ENCODE data around the gene CERK.
"Not testable (repeated sequence)": the region's sequence is repeated elsewhere in the genome, so short reads cannot be mapped to it uniquely, and the experiment has no call there.

Gene CERK

GRCh38 chr22:46639843-46640242 lies 98.2 kb downstream of the CERK start:
- DNase-seq = no peak

GRCh38 chr22:46638601-46639431 lies 99.2 kb downstream of the CERK start:
- no peak for DNase-seq

- DNase-seq = no peak
These were observed 100.1 kb downstream of the CERK start for GRCh38 chr22:46637711-46638600.

- no peak for DNase-seq
These were observed 101.6 kb downstream of the CERK start for GRCh38 chr22:46636221-46637002.

- no peak for DNase-seq
These were observed 102.3 kb downstream of the CERK start for GRCh38 chr22:46635756-46636155.

- DNase-seq = not testable (repeated sequence)
These were observed 102.9 kb downstream of the CERK start for GRCh38 chr22:46634973-46635685.
